ENCODE results near the gene RIMBP2. TPM values are rescaled to one million over a fixed set of nuclear protein-coding genes. Genes with fewer than 3 reads are reported as not detected.

RIMBP2 gene
- total RNA-seq, 4 donors from 2014 or later: 0.83 to 1.8 (median 1.4) TPM

DNA sequence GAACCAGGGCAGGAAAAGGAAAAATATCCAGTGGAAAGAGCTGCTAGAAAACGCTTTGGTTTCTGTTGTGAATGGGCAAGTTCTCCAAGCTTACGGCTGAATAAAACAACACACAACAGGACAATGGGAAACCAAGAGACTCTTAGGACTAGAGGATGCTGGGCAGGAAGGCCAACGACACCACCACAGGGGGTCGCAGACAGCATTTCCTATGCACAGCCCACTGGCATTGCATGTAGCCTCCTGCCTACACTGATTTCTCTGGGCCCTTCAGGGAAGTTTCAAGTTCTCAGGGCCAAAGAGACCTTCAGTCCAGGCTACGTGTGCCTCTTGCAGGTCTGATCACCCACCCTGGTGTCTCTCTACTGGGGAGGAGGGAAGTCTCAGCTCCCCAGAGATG is 108.0 kb downstream of the RIMBP2 start:
- H3K9me3 ChIP-seq: no peaks in the 10 kb centered on the region
- H3K4me3 ChIP-seq: no peak overlapping the region
- WGBS: 75% methylated on average over 3 of the region's 5 CpGs
- no peak for TF ChIP-seq POLR2A (IDR thresholded peaks at IDR 0.05; ENCODE audit: low read depth)
- TF ChIP-seq CTCF (IDR thresholded peaks at IDR 0.05): no peak
- no peak for TF ChIP-seq POLR2AphosphoS5 (IDR thresholded peaks at IDR 0.05)
- TF ChIP-seq EP300 (IDR thresholded peaks at IDR 0.05): no peak
- H3K36me3 ChIP-seq: no peaks in the 10 kb centered on the region
- intact Hi-C loops (cut with DNase I): no loop called here
- H3K4me1 ChIP-seq: no peaks in the 10 kb centered on the region
- DNase-seq (ENCODE audit: extremely low spot score): no peak
- peaks cover 0 to 7% (median 0%) of the 10 kb centered on the region in 4 donors for H3K27me3 ChIP-seq
- no peak overlapping the region for H3K27ac ChIP-seq (replicated peaks in 1 of 4)

DNA sequence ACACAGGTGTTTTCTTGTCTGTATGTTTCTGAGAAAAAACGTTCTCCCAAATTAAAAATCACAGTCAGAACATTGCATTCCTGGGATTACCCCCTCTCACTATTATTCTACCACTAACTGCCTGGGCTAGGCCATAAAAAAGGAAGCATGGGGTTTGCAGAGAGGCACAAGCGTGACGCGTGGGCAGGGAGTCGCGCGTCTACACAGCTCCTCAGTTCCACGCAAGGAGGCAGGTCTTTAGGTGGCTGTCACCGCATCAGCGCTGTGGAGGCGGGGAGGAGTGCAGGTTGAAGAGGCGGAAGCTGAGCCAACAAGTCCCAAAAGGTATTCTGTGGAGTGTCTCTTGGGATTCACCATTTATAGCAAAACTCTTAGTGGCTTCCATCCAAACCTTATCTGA is 109.9 kb downstream of the RIMBP2 start:
- 89% methylated on average over 12 of the region's 12 CpGs for WGBS

GRCh38 chr12:130603396-130603965 is 112.6 kb downstream of the RIMBP2 start:
- Histone ChIP-seq H3K27me3 (no peaks in the 10 kb centered on the region), H3K9me3 (no peaks in the 10 kb centered on the region), H3K36me3 (no peaks in the 10 kb centered on the region), H3K27ac (replicated peaks in 1 of 4) (no peak overlapping the region), H3K4me1 (no peaks in the 10 kb centered on the region), H3K4me3 (no peak overlapping the region)
- intact Hi-C loops (cut with DNase I): no loop called here
- no peak for DNase-seq (ENCODE audit: extremely low spot score)
- 80% methylated on average over 8 of the region's 8 CpGs for whole genome bisulfite sequencing
- no peak for TF ChIP-seq EP300 (IDR thresholded peaks at IDR 0.05)
- no peak for TF ChIP-seq POLR2A (IDR thresholded peaks at IDR 0.05; ENCODE audit: low read depth)
- no peak for TF ChIP-seq CTCF (IDR thresholded peaks at IDR 0.05)

More for the DNA sequence above, 109.9 kb downstream of the RIMBP2 start:
- Histone ChIP-seq H3K9me3 (no peaks in the 10 kb centered on the region), H3K4me1 (no peaks in the 10 kb centered on the region), H3K27me3 (peaks cover 0 to 7% (median 0%) of the 10 kb centered on the region in 4 donors), H3K27ac (replicated peaks in 1 of 4) (no peak overlapping the region), H3K36me3 (no peaks in the 10 kb centered on the region), H3K4me3 (no peak overlapping the region)
- TF ChIP-seq EP300 (IDR thresholded peaks at IDR 0.05): no peak
- intact Hi-C loops (cut with DNase I): no loop called here
- no peak for DNase-seq (ENCODE audit: extremely low spot score)

GRCh38 chr12:130602251-130602650 is 113.8 kb downstream of the RIMBP2 start:
- no peak overlapping the region for H3K4me3 ChIP-seq
- no peaks in the 10 kb centered on the region for H3K36me3 ChIP-seq
- intact Hi-C loops (cut with DNase I): no loop called here
- H3K27ac ChIP-seq (replicated peaks in 1 of 4): no peak overlapping the region
- peaks cover 0 to 12% (median 8%) of the 10 kb centered on the region in 4 donors for H3K9me3 ChIP-seq
- no peaks in the 10 kb centered on the region for H3K4me1 ChIP-seq
- no peaks in the 10 kb centered on the region for H3K27me3 ChIP-seq
- WGBS: 91% methylated on average over 8 of the region's 8 CpGs
- TF ChIP-seq POLR2AphosphoS5 (IDR thresholded peaks at IDR 0.05) (no peak), CTCF (IDR thresholded peaks at IDR 0.05) (no peak), POLR2A (IDR thresholded peaks at IDR 0.05; ENCODE audit: low read depth) (no peak), EP300 (IDR thresholded peaks at IDR 0.05) (no peak)
- no peak for DNase-seq (ENCODE audit: extremely low spot score)

- intact Hi-C loops (cut with DNase I): no loop called here
- TF ChIP-seq POLR2AphosphoS5 (IDR thresholded peaks at IDR 0.05) (no peak), EP300 (IDR thresholded peaks at IDR 0.05) (no peak), POLR2A (IDR thresholded peaks at IDR 0.05; ENCODE audit: low read depth) (no peak), CTCF (IDR thresholded peaks at IDR 0.05) (no peak)
- DNase-seq (ENCODE audit: extremely low spot score): no peak
- Histone ChIP-seq H3K27me3 (no peaks in the 10 kb centered on the region), H3K36me3 (no peaks in the 10 kb centered on the region), H3K9me3 (peaks cover 0 to 16% (median 8%) of the 10 kb centered on the region in 4 donors), H3K4me1 (no peaks in the 10 kb centered on the region), H3K27ac (replicated peaks in 1 of 4) (no peak overlapping the region), H3K4me3 (no peak overlapping the region)
- 55% methylated on average over 1 of the region's 1 CpG for WGBS
These were observed 114.8 kb downstream of the RIMBP2 start for GRCh38 chr12:130601327-130601726.
